Endometrial microvascular endothelial cells (primary cell): ENCODE data around the gene DUSP5. TPM values are rescaled to one million over a fixed set of nuclear protein-coding genes. Genes with fewer than 3 reads are reported as not detected.
"Not testable (repeated sequence)": the region's sequence is repeated elsewhere in the genome, so short reads cannot be mapped to it uniquely, and the experiment has no call there.

ENCODE experiments used
- in situ Hi-C: cut with HindIII; loops from 2 replicates; pipeline ENCODE4 v1.10.0; 2017; ENCODE audit warnings: low sequenced_read_pairs, low pct_unique_long_range_greater_than_20kb; ENCODE audit errors: inconsistent ontology term
- total RNA-seq: library from RNA; depleted of rRNA; stranded (reverse); fragments of >200 nt; gene quantifications from one replicate; pipeline ENCODE4 v1.2.3, GENCODE V29; 2015; ENCODE audit errors: inconsistent ontology term

The DUSP5 gene, protein sequence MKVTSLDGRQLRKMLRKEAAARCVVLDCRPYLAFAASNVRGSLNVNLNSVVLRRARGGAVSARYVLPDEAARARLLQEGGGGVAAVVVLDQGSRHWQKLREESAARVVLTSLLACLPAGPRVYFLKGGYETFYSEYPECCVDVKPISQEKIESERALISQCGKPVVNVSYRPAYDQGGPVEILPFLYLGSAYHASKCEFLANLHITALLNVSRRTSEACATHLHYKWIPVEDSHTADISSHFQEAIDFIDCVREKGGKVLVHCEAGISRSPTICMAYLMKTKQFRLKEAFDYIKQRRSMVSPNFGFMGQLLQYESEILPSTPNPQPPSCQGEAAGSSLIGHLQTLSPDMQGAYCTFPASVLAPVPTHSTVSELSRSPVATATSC
- total RNA-seq, result 34.1 TPM

DNA sequence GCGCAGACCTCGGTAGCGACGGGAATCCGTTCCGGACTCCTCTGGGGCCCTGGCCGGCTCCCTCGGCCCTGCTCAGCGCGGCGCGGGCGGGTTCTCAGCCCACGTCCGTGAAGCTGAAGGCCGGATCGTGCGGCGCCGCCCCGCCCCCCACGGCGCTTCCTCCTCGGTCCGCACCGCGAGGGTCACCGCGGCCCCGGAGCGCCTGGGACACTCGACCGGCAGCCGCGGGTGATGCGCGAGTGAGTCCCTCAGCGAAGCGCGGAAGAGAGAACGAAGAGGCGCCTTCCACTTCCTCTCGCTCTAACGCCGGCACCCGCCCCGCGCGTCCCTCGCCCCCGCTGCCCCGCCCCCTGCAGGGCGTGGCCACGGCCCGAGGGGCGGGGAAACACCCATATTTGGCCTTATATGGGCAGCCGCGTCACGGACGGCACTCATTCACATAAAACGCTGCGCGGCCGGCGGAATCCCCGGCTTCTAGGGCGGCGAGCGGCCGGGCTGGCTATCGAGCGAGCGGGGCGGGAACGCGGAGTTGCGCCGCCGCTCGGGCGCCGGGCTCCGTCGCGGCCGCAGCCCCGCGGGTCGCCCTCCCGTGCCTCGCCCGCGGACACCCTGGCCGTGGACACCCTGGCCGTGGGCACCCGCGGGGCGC is at the start of gene DUSP5:
DUSP5 (plus strand) TSS at position 470 of the 649 bp plus-strand sequence. CDS start 215 bp downstream, outside the sequence.
- in situ Hi-C loops, result no loop called here

DNA sequence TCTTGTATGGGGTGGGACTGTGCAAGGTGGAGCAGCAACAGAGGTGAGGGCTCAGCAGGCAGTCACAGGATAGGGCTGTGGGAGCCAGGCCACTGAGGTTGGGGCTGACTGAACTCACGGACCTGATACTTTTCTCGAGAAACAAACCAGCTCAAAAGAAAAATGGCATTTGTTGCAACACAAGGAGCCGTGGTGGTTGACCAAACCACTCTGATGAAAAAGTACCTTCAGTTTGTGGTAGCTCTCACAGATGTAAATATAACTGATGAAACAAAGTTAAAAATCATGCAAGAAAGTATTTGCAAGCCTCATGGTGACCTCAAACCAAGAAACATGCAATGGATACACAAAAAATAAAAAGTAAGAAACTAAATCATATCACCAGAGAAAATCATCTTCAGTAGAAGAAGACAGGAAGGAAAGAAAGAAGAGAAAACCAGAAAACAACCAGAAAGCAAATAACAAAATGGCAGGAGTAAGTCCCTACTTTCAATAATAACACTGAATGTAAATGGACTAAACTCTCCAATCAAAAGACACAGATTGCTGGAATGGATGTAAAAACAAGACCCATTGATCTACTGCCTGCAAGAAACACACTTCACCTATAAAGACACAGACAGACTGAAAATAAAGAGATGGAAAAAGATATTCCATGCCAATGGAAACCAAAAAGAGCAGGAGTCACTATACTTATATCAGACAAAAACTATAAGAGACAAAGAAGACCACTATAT is 48.9 kb upstream of the DUSP5 start:
- in situ Hi-C loops, result no loop called here

DNA sequence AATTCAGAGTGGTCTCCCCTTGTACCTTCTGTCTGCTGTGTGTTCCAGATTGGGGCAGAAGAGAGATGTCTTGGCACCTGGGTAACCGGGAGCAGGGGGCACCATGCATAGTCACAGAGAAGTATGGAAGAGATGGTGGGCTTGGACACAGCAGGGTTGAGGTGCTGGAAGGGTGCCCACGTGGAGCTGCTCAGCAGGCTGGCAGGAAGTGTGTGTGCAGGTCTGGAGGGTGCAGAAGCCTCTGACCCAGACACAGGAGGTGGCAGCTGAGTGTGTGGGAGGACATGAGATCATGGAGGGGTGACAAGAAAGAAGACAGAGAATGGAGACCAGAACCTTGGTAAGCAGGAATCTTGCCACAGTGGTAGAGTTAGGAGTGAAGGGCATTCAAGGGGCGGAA is 42.3 kb upstream of the DUSP5 start:
- in situ Hi-C loops, result no loop called here

DNA sequence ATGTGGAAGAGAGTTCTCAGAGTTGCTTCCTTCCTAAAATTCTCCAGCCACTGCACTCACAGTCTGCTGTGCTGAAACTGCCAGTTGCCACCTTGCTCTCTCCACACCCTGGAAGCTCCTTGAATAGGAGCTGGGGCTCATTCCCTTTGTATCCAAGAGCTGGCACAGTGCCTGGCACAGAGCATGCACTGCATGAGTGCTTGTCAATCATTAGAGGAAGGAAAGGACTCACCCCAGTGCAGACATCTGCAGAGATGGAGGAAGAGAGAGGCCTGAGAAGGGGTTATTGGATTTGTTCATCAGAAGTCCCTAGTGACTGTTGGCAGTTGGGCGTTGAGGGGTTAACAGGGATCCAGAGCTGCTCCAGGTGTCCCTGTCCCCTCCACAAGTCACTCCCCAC is 41.7 kb upstream of the DUSP5 start:
- in situ Hi-C loops, result no loop called here

DNA sequence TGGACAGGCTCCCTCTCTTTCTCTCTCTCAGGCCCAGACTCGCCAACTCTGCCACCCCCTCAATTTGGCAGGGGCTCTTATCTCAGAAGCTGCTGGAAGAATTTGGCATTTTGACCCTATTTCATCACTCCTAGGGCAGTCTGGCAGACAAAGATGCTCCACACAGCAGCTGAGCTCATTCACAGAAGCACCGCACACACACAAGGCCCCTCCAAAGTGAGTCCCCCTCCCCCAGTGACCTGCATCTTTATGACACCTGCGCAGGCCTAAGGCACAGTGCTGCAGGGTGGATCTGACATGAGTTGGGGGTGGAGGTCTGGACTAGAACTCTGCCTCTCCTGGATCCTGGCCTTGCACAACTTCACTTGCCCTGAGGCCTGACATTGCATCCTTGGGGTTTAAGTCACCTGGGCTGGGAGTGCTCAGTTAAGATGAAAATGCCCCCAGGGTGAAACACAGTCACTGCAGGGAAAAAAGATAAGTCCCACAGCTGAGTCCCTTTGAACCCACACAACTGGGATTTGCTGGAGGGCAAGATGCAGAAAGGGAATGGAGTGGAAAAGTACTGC is 41.1 kb upstream of the DUSP5 start:
- in situ Hi-C loops, result no loop called here

DNA sequence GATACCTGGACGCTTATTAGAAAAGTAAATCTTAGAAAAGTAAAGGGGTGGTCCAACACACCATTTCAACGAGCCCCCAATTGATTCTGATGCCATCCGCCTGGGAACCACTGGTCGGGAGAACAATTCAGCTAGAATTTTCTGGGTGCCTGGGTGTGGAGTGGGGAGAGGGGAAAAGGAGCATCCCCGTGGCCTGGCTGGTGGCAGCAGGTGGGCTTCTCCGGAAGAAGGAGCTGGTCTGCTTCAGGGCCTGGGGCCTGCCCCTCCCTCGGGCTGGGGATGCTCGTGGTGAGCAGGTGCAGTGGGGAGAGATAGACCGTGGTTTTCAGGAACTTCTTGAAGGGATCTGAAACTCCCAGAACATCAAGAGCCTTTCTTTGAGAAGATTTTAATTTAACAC is 39.9 kb upstream of the DUSP5 start:
- in situ Hi-C loops, result no loop called here

DNA sequence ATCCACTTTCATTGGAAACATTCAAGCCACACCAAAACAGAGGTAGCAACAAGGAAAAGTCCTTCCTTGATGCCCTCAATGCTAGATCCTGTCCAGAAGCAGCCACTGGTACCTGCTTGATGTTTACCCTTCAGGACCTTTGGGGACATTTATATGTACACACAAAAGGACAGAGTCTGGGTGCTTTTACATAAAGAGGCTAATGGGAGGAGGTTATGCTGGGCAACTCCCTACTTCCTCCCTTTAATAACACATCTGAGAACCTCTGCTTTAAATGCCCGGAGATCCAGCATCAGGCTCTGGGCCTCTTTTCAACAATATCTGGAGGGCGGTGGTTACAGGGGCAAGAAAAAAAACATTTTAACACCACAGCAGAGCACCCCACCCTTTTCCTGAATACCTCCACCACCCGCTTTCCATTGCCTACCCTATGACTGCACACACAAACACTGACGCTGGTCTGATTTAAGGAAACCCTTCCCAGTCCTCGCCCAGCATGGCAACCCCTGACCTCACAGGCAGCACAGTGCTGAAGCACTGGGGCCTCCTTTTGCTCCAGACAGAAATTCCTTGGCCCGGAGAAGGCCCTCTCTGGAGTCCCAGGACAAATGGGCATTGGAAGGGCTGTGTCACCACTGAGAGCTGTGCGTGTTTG is 39.3 kb upstream of the DUSP5 start:
- in situ Hi-C loops, result no loop called here

DNA sequence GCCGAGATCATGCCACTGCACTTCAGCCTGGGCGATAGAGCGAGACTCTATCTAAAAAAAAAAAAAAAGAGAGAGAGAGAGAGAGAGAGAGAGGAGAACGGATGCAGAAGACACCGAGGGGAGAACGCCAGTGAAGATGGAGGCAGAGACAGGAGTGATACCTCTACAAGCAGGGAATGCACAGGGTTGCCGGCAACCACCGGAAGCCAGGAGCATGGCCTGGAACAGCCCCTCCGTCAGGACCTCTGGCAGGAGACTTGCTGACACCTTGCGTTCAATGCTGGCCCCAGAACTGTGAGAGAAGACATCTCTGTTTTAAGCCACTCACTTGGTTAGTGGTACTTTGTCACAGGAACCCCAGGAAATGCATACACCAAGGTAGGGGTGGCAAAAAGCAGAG is 38.1 kb upstream of the DUSP5 start:
- in situ Hi-C loops, result no loop called here

DNA sequence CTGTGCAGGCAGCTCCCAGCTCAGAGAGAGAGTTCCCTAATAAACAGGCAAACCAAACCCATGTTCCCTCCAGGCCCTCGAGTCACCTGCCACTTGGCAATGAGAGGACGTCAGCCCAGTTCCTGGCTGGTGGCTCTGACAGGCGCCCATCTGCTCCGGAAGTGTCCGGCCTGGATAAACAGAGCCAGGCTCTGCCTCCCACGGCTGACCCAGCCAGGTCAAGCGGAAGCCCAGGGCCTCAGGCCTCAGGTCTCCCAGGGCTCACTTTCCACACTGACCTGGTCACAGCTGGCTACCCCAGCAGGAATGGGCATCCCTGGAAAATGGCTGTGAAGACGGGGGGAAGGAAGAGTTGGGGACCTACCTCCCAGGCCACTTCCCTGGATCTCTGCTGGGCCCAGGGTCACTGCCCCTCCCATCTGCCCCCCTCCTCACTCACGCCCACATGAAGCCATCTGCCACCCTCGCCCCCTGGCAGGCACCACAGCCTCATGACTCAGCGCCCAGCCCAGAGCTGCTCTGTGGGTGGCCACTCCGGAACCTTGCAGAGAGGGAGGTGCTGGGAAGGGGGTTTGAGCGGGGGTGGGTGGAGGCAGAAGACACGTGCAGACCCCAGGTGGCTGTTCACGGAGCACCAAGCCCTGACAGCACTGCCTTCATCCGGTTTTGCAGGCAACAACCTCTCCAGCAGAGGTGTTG is 37.4 kb upstream of the DUSP5 start:
- in situ Hi-C loops, result no loop called here

DNA sequence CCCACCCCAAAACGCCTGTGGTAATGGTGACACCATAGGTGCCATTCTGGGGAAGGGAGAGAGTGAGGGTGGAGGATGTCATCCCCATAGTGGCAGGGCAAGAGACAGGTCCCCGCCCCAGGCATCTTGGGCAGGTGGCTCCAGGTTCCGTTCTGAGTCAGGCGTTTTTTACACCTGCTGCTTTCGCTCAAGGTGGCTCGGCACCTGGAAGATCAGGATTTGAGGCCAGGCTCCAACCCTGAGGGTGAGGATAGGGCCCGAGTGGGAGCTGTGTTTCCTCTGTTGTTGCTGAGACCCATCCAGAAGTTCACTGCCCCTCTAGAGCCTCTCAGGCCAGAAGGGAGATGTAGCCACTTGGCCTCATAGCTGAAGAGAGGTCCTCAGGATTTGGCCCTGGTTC is 36.6 kb upstream of the DUSP5 start:
- in situ Hi-C loops, result no loop called here

DNA sequence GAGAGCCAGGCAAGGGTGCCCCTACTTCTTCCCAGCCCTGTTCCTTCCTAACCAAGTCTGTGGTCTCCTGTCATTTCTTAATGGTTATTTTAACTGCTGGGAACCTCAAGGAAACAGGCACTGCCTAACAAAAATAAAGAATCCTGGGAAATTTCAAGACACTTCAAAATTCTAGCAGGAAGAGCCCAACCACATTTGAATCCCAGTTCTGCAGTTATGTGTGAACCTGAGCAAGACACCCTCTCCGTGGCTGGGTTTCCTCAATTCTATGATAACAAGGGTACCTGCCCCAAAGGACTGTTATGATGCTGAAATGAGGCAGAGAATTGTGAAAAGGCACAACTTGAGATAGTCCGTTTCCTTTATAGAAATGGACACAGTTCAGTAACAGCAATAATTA is 36.2 kb upstream of the DUSP5 start:
- in situ Hi-C loops, result no loop called here

DNA sequence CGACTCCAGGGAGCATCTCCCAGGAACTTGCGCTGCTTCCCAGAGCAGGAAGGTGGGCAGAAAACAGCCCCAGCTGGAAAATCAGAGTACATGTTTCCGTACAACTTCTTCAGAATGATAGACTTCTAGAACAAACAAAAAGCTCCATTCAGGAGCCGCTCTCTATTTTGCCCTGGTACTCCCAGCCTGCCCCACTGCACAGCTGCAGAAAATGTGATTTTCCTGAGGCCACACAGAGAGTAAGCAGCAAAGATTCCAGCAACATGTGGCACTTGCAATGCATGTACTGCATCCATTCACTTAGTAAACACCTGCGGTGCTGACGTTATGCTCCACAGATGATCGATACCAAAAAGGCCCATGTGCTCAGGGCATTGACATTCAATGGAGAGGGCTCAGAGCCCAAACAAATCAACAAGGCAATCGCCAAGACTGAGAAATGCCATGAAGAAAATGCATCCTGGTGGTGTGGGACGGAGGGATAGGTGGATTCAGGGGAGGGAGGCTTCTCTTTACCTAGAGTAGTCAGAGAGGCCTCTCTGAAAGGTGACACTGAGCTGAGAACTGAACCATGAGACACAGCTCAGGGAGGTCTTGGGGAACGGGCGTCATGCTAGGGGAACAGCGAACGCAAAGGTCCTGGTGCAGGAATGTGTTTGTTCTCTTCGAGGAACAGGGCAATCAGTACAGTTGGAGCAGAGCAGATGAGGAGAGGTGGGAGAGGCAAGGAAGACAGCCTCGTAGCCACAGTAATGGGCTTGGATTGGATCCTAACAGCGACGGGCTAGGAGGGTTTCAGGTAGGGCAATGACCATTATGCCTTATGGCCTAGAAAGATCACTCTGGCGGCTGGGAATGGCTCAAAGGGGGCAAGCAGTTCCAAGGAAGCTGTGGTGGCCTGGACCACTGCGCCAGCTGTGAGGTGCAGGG is 35.3 kb upstream of the DUSP5 start:
- in situ Hi-C loops, result no loop called here

DNA sequence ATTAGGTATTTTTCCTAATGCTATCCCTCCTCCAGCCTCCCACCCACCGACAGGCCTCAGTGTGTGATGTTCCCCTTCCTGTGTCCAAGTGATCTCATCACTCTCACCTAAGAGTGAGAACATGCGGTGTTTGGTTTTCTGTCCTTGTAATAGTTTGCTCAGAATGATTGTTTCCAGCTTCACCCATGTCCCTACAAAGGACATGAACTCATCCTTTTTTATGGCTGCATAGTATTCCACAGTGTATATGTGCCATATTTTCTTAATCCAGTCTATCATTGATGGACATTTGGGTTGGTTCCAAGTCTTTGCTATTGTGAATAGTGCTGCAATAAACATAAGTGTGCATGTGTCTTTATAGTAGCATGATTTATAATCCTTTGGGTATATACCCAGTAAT is 29.4 kb upstream of the DUSP5 start:
- in situ Hi-C loops, result not testable (repeated sequence)

DNA sequence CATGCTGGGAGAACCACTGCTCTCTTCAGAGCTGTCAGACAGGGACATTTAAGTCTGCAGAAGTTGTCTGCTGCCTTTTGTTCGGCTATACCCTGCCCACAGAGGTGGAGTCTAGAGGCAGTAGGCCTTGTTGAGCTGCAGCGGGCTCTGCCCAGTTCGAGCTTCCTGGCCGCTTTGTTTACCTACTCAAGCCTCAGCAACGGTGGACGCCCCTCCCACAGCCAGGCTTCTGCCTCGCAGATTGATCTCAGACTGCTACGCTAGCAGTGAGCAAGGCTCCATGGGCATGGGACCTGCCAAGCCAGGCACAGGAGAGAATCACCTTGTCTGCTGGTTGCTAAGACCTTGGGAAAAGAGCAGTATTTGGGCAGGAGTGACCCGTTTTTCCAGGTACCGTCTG is 27.2 kb upstream of the DUSP5 start:
- in situ Hi-C loops, result not testable (repeated sequence)

DNA sequence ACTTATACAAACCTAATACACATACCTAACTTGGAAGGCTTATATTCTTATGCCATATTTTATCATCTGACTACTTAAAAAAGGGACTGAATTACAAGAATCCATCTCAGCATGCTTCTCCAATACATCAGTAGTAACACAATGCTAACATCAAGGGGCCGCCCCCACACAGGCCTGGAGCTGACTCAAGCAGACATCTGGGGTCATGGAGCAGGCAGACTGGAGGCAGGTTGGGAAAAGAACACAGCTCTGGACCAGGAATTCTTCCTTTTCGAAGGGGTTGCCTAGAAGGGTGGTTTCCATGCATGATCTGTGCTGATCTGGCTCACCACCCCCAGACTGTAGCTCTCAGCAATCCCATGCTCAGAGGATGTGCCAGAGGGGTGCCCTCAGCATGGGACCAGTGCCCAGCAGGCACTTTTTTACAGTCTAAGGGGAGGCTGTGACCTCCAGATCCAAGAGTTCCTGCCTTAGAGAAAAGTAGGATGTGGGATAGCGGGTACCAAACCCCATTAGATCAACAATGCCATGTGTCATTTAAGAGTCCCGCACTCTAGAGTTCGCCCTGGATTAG is 26.1 kb upstream of the DUSP5 start:
- in situ Hi-C loops, result no loop called here

DNA sequence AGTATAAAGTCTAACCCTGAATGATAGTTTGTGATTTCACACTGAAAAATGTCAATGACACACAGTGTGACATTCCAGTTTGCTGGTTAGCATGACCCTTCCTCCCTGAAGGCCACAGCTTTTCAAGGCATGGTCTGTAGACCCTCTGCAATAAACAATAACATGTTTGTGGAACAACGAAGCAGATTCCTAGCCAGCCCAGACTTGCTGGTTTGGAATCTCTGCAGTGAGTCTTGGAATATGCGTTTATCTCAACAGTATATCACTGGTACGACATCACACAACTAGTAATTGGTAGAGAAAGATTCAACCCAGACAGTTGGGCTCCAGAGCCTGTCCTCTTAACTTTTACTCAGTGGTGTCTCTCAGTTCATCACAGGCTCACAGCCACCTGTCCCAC is 23.7 kb upstream of the DUSP5 start:
- in situ Hi-C loops, result no loop called here

DNA sequence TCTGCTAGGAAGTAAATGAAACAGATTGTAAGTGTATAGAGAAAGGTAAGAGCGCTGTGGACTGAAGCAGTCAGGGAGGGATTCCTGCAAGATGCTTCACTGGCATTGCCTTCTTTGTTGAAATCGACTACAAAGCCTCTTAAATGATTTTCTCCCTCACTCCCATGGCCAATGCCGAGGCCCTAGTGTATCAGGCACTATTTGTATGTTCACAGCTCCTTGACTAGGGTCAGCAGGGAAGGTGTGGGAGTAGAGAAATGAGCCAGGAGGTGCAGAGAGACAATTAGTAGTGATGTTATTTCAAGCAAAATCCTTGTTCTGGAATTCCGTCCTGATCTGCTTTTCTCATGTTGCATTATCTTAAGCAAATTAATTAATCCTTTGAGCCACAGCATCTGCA is 22.9 kb upstream of the DUSP5 start:
- in situ Hi-C loops, result no loop called here
